Spinal cord (tissue), 10 donors: ENCODE results near the gene ACMSD. TPM values are rescaled to one million over a fixed set of nuclear protein-coding genes. Genes with fewer than 3 reads are reported as not detected.

Experiments used
- DNase-seq, 6 donors: peaks; one replicate each; pipeline versions ENCODE4 v3.0.0 to v3.0.0-alpha.2; 2013 to 2015; ENCODE audit warnings: low spot score in 6 of 6, low read depth in 4 of 6
- H3K27ac ChIP-seq: one replicate; pipeline ENCODE4 v1.5.1; 2013; ENCODE audit warnings: low read depth, low read length, control low read depth
- H3K27me3 ChIP-seq: one replicate; pipeline ENCODE4 v1.6.1; 2013; ENCODE audit warnings: low read length; ENCODE audit not compliant: control insufficient read depth, insufficient read depth
- H3K36me3 ChIP-seq: one replicate; pipeline ENCODE4 v1.6.1; 2013; ENCODE audit warnings: low read length; ENCODE audit not compliant: control insufficient read depth, insufficient read depth
- H3K4me1 ChIP-seq: one replicate; pipeline ENCODE4 v1.6.1; 2013; ENCODE audit warnings: low read length; ENCODE audit not compliant: control insufficient read depth, insufficient read depth
- H3K4me3 ChIP-seq: one replicate; pipeline ENCODE4 v1.5.1; 2013; ENCODE audit warnings: low read depth, low read length, control low read depth
- H3K9me3 ChIP-seq: one replicate; pipeline ENCODE4 v1.6.1; 2013; ENCODE audit warnings: low read length; ENCODE audit not compliant: control insufficient read depth, insufficient read depth
- WGBS: methylation state at CpG from one replicate; pipeline ENCODE4 v1.1.5; 2013; ENCODE audit warnings: missing lambda C conversion rate; ENCODE audit not compliant: insufficient coverage; 5-methylcytosine and 5-hydroxymethylcytosine counted together
- polyA plus RNA-seq, 2 donors: library from polyadenylated mRNA; unstranded; fragments of 120-200 nt; gene quantifications; one replicate each; pipeline ENCODE4 v1.2.1, GENCODE V29; 2013; ENCODE audit not compliant: insufficient read length in 2 of 2
- total RNA-seq, 2 donors: library from RNA; depleted of rRNA in 1 of 2; stranded (reverse); fragments of 120-200 nt in 1 of 2; fragments of >200 nt in 1 of 2; gene quantifications; one replicate each; pipeline versions ENCODE4 v1.2.3 to v1.2.4, GENCODE V29; 2013 to 2014
- donor health status: healthy.

Gene ACMSD
- total and polyA plus RNA-seq, 4 donors, result 0.40 to 1.1 TPM; not detected in 2

GRCh38 chr2:134911400-134911785 lies 73.0 kb downstream of the ACMSD start:
- no peak overlapping the region for H3K4me3 ChIP-seq
- H3K27ac ChIP-seq, result no peak overlapping the region
- no peak for DNase-seq
- peaks cover 6% of the 10 kb centered on the region for H3K9me3 ChIP-seq
- H3K27me3 ChIP-seq, result no peaks in the 10 kb centered on the region
- H3K4me1 ChIP-seq, result no peaks in the 10 kb centered on the region
- no peaks in the 10 kb centered on the region for H3K36me3 ChIP-seq
- WGBS, result 100% methylated on average over 1 of the region's 3 CpGs

- Histone ChIP-seq H3K36me3 (no peaks in the 10 kb centered on the region), H3K27ac (no peak overlapping the region), H3K27me3 (no peaks in the 10 kb centered on the region), H3K4me1 (peaks cover 2% of the 10 kb centered on the region), H3K9me3 (peaks cover 4% of the 10 kb centered on the region), H3K4me3 (no peak overlapping the region)
- DNase-seq, result no peak
Measured at GRCh38 chr2:134912361-134912760, 73.9 kb downstream of the ACMSD start.

GRCh38 chr2:134917360-134917865 lies 79.0 kb downstream of the ACMSD start:
- H3K9me3 ChIP-seq, result no peaks in the 10 kb centered on the region
- peaks cover 9% of the 10 kb centered on the region for H3K4me1 ChIP-seq
- peak overlapping the region; percentile 98 for H3K27ac ChIP-seq
- peak in 1 of 6 donors; percentile 2 for DNase-seq
- 24% methylated on average over 10 of the region's 16 CpGs for WGBS
- H3K4me3 ChIP-seq, result peak overlapping the region; percentile 89
- no peaks in the 10 kb centered on the region for H3K36me3 ChIP-seq
- no peaks in the 10 kb centered on the region for H3K27me3 ChIP-seq

GRCh38 chr2:134917888-134918525 lies 79.6 kb downstream of the ACMSD start:
- peaks cover 9% of the 10 kb centered on the region for H3K4me1 ChIP-seq
- H3K27me3 ChIP-seq, result no peaks in the 10 kb centered on the region
- under 1% methylated on average over 17 of the region's 38 CpGs for WGBS
- no peaks in the 10 kb centered on the region for H3K36me3 ChIP-seq
- DNase-seq, result peak in 3 of 6 donors; percentile 76 to 96 (median 77)
- no peaks in the 10 kb centered on the region for H3K9me3 ChIP-seq
- H3K27ac ChIP-seq, result peak overlapping the region; percentile 98
- peak overlapping the region; percentile 89 for H3K4me3 ChIP-seq

- peak within 1 kb of the TSS; percentile 98 for H3K27ac ChIP-seq
- H3K36me3 ChIP-seq, result no peaks in the 10 kb centered on the region
- H3K4me1 ChIP-seq, result peaks cover 9% of the 10 kb centered on the region
- peak; percentile 96 to 100 (median 98) for DNase-seq
- H3K27me3 ChIP-seq, result no peaks in the 10 kb centered on the region
- H3K9me3 ChIP-seq, result no peaks in the 10 kb centered on the region
- WGBS, result under 1% methylated on average over 82 of the region's 83 CpGs
- peak within 1 kb of the TSS; percentile 89 for H3K4me3 ChIP-seq
Measured at GRCh38 chr2:134918526-134919340, 80.3 kb downstream of the ACMSD start, which contains the start of gene CCNT2. Gene CCNT2 (plus strand): TSS chr2:134918822. CDS start chr2:134918855, 33 bp downstream.

- DNase-seq, result peak in 3 of 6 donors; percentile 13 to 70 (median 58)
- peak overlapping the region; percentile 98 for H3K27ac ChIP-seq
Measured at GRCh38 chr2:134919341-134920210, 81.2 kb downstream of the ACMSD start.

GRCh38 chr2:134924912-134925311 lies 86.5 kb downstream of the ACMSD start:
- no peak for DNase-seq
- peaks cover 4% of the 10 kb centered on the region for H3K4me1 ChIP-seq
- peaks cover 8% of the 10 kb centered on the region for H3K36me3 ChIP-seq
- H3K27me3 ChIP-seq, result no peaks in the 10 kb centered on the region
- no CpG with 5 or more reads among the region's 1 CpG for WGBS
- no peak overlapping the region for H3K4me3 ChIP-seq
- no peaks in the 10 kb centered on the region for H3K9me3 ChIP-seq
- no peak overlapping the region for H3K27ac ChIP-seq

More at GRCh38 chr2:134919341-134920210, 81.2 kb downstream of the ACMSD start:
- Histone ChIP-seq H3K4me3 (peak overlapping the region; percentile 89), H3K36me3 (peaks cover 5% of the 10 kb centered on the region), H3K4me1 (peaks cover 9% of the 10 kb centered on the region), H3K9me3 (no peaks in the 10 kb centered on the region), H3K27me3 (no peaks in the 10 kb centered on the region)
- 2% methylated on average over 17 of the region's 30 CpGs for WGBS

- no peak for DNase-seq
- WGBS, result 81% methylated on average over 2 of the region's 3 CpGs
Measured at GRCh38 chr2:134926231-134926931, 88.0 kb downstream of the ACMSD start.

GRCh38 chr2:134927195-134927594 lies 88.8 kb downstream of the ACMSD start:
- WGBS, result no CpG with 5 or more reads among the region's 3 CpGs

More at GRCh38 chr2:134926231-134926931, 88.0 kb downstream of the ACMSD start:
- Histone ChIP-seq H3K4me1 (peaks cover 2% of the 10 kb centered on the region), H3K27me3 (no peaks in the 10 kb centered on the region), H3K4me3 (no peak overlapping the region), H3K9me3 (no peaks in the 10 kb centered on the region), H3K36me3 (peaks cover 8% of the 10 kb centered on the region), H3K27ac (no peak overlapping the region)

More at GRCh38 chr2:134927195-134927594, 88.8 kb downstream of the ACMSD start:
- H3K27me3 ChIP-seq, result no peaks in the 10 kb centered on the region
- DNase-seq, result no peak
- H3K4me1 ChIP-seq, result no peaks in the 10 kb centered on the region
- H3K4me3 ChIP-seq, result no peak overlapping the region
- H3K36me3 ChIP-seq, result peaks cover 8% of the 10 kb centered on the region
- H3K9me3 ChIP-seq, result no peaks in the 10 kb centered on the region
- H3K27ac ChIP-seq, result no peak overlapping the region
